GM23338 (cell line): ENCODE results near the gene MTERF2. TPM values are rescaled to one million over a fixed set of nuclear protein-coding genes. Genes with fewer than 3 reads are reported as not detected.
"Not testable (repeated sequence)": the region's sequence is repeated elsewhere in the genome, so short reads cannot be mapped to it uniquely, and the experiment has no call there.

Experiments used
- ATAC-seq: fragments of 200-7000 bp; cut with Tn5 transposase; 3 replicates; pipeline ENCODE4 v1.9.1; 2020
- DNase-seq: peaks from one replicate; pipeline ENCODE4 v3.0.0-alpha.2; 2015; ENCODE audit warnings: low spot score
- H2AFZ ChIP-seq: fragments of 200-600 bp; sonication (generic); 2 replicates; pipeline ENCODE4 v1.8.0; 2016; ENCODE audit warnings: antibody characterized with exemption, mild to moderate bottlenecking, moderate library complexity
- H3F3A ChIP-seq: fragments of 200-600 bp; sonication (generic); replicated peaks from 2 replicates; pipeline ENCODE4 v1.8.0; 2017; ENCODE audit warnings: antibody characterized with exemption, mixed run types, low read depth
- H3K27ac ChIP-seq: fragments of 200-600 bp; sonication (generic); 2 replicates; pipeline ENCODE4 v1.6.1; 2016; ENCODE audit warnings: low read depth
- H3K27me3 ChIP-seq: fragments of 200-600 bp; sonication (generic); 2 replicates; pipeline ENCODE4 v1.8.0; 2016; ENCODE audit warnings: mild to moderate bottlenecking, mixed run types, moderate library complexity; ENCODE audit not compliant: insufficient read depth
- H3K36me3 ChIP-seq: fragments of 200-600 bp; sonication (generic); 2 replicates; pipeline ENCODE4 v1.8.0; 2016; ENCODE audit warnings: mild to moderate bottlenecking; ENCODE audit not compliant: insufficient read depth
- H3K4me1 ChIP-seq: fragments of 200-600 bp; sonication (generic); 2 replicates; pipeline ENCODE4 v1.8.0; 2016; ENCODE audit warnings: mild to moderate bottlenecking, moderate library complexity; ENCODE audit not compliant: insufficient read depth
- H3K4me2 ChIP-seq: fragments of 200-600 bp; sonication (generic); 2 replicates; pipeline ENCODE4 v1.7.1; 2017; ENCODE audit warnings: mixed run types
- H3K4me3 ChIP-seq: fragments of 200-600 bp; sonication (generic); 2 replicates; pipeline ENCODE4 v1.6.1; 2016; ENCODE audit warnings: mixed run types
- H3K79me2 ChIP-seq: fragments of 200-600 bp; sonication (generic); replicated peaks from 2 replicates; pipeline ENCODE4 v1.8.0; 2017; ENCODE audit warnings: mild to moderate bottlenecking; ENCODE audit not compliant: insufficient read depth
- H3K9me2 ChIP-seq: fragments of 200-600 bp; sonication (generic); 2 replicates; pipeline ENCODE4 v1.8.0; 2017; ENCODE audit not compliant: insufficient read depth
- H4K20me1 ChIP-seq: fragments of 200-600 bp; sonication (generic); replicated peaks from 2 replicates; pipeline ENCODE4 v1.8.0; 2017; ENCODE audit warnings: mild to moderate bottlenecking; ENCODE audit not compliant: insufficient read depth
- H3K27ac Mint-ChIP-seq: 2 replicates; pipeline ENCODE4 v1.8.0; 2020; ENCODE audit warnings: inconsistent platforms, mild to moderate bottlenecking, moderate library complexity, mixed read lengths
- H3K27me3 Mint-ChIP-seq: 3 replicates; pipeline ENCODE4 v1.8.0; 2022; ENCODE audit warnings: low read depth, mild to moderate bottlenecking, moderate library complexity, mixed read lengths, inconsistent platforms; ENCODE audit not compliant: insufficient read depth, poor library complexity
- H3K36me3 Mint-ChIP-seq: 3 replicates; pipeline ENCODE4 v1.8.0; 2021; ENCODE audit warnings: low read depth, mild to moderate bottlenecking, inconsistent platforms, moderate library complexity, mixed read lengths
- H3K4me1 Mint-ChIP-seq: 3 replicates; pipeline ENCODE4 v1.8.0; 2020; ENCODE audit warnings: mild to moderate bottlenecking, inconsistent platforms, mixed read lengths
- H3K4me3 Mint-ChIP-seq: 3 replicates; pipeline ENCODE4 v1.8.0; 2021; ENCODE audit warnings: moderate library complexity, mild to moderate bottlenecking, inconsistent platforms, mixed read lengths
- H3K9me3 Mint-ChIP-seq: 3 replicates; pipeline ENCODE4 v1.8.0; 2020; ENCODE audit warnings: moderate library complexity, mild to moderate bottlenecking, inconsistent platforms, mixed read lengths
- ETS1 ChIP-seq: IDR thresholded peaks from 2 replicates; pipeline ENCODE4 v1.6.1; 2016; ENCODE audit warnings: antibody characterized with exemption
- EZH2phosphoT487 ChIP-seq: fragments of 200-600 bp; sonication (generic); IDR thresholded peaks from one replicate; pipeline ENCODE4 v1.8.1; 2018; ENCODE audit warnings: antibody characterized with exemption; ENCODE audit not compliant: unreplicated experiment
- NANOG ChIP-seq: IDR thresholded peaks from 2 replicates; pipeline ENCODE4 v1.6.1; 2016; ENCODE audit warnings: antibody characterized with exemption, borderline replicate concordance
- POLR2AphosphoS5 ChIP-seq: IDR thresholded peaks from 2 replicates; pipeline ENCODE4 v1.6.1; 2016; ENCODE audit warnings: antibody characterized with exemption, low read depth
- REST ChIP-seq: IDR thresholded peaks from one replicate; pipeline ENCODE4 v1.6.1; 2018; ENCODE audit warnings: antibody characterized with exemption; ENCODE audit not compliant: unreplicated experiment
- STAT1 ChIP-seq: IDR thresholded peaks from one replicate; pipeline ENCODE4 v1.6.1; 2016; ENCODE audit warnings: antibody characterized with exemption; ENCODE audit not compliant: unreplicated experiment
- ZNF114 ChIP-seq: fragments of 250-450 bp; sonication (Bioruptor Pico); IDR thresholded peaks from 2 replicates; pipeline ENCODE4 v1.5.0; 2020; ENCODE audit warnings: mild to moderate bottlenecking, moderate library complexity
- ZNF331 ChIP-seq: fragments of 250-450 bp; sonication (Bioruptor Pico); IDR thresholded peaks from 2 replicates; pipeline ENCODE4 v1.5.0; 2020; ENCODE audit warnings: low read depth, mild to moderate bottlenecking, moderate library complexity
- ZNF462 ChIP-seq: fragments of 250-450 bp; sonication (Bioruptor Pico); IDR thresholded peaks from 2 replicates; pipeline ENCODE4 v1.5.0; 2020; ENCODE audit warnings: mild to moderate bottlenecking, moderate library complexity
- polyA plus RNA-seq: library from polyadenylated mRNA; unstranded; fragments of >200 nt; fragmentation: Nextera tagmentation; extraction: Ambion mirVana; gene quantifications from 2 replicates; pipeline ENCODE4 v1.2.1, GENCODE V29; 2016
- total RNA-seq: library from RNA; depleted of rRNA; stranded (reverse); fragments of >200 nt; shearing (Covaris generic); gene quantifications from 2 replicates; pipeline ENCODE4 v1.2.3, GENCODE V29; 2014

MTERF2 gene
- total and polyA plus RNA-seq, 2 experiments from 2014 or later = 9.2 to 11.0 TPM

- not testable (repeated sequence) for H3K9me3 Mint-ChIP-seq, DNase-seq, H3K9me2 ChIP-seq, H3K79me2 ChIP-seq, H3K4me1 Mint-ChIP-seq, H3K4me1 ChIP-seq, H3K27me3 ChIP-seq, H3K27ac ChIP-seq, ATAC-seq, H3K4me2 ChIP-seq, H4K20me1 ChIP-seq, H3K27ac Mint-ChIP-seq, H3K36me3 Mint-ChIP-seq, H3K36me3 ChIP-seq, H3K4me3 Mint-ChIP-seq, H3F3A ChIP-seq, H3K4me3 ChIP-seq, H2AFZ ChIP-seq, H3K27me3 Mint-ChIP-seq
These were observed 39.4 kb upstream of the MTERF2 start for GRCh38 chr12:107026356-107026755.

GRCh38 chr12:107025671-107026070 lies 38.7 kb upstream of the MTERF2 start:
- DNase-seq = peak; percentile 30
- Histone ChIP-seq H3K4me3 (no peak overlapping the region), H3F3A (no peaks in the 10 kb centered on the region), H2AFZ (no peak overlapping the region), H4K20me1 (no peaks in the 10 kb centered on the region), H3K79me2 (0 out of 2 replicates have a peak, but pooled peaks cover 3% of the 10 kb centered on the region), H3K4me2 (no peak overlapping the region), H3K27me3 (no peaks in the 10 kb centered on the region), H3K27ac (no peak overlapping the region), H3K9me2 (no peaks in the 10 kb centered on the region), H3K4me1 (no peaks in the 10 kb centered on the region; the same call in 1 of the 2 replicates), H3K36me3 (peaks cover 4% of the 10 kb centered on the region; the same call in 1 of the 2 replicates)
- TF ChIP-seq ZNF462 (CRISPR knock-in tag) (no peak), EZH2phosphoT487 (no peak), POLR2AphosphoS5 (no peak), ZNF331 (CRISPR knock-in tag) (no peak), REST (no peak), ETS1 (no peak), STAT1 (no peak), NANOG (no peak), ZNF114 (CRISPR knock-in tag) (no peak)
- H3K4me3 Mint-ChIP-seq = no peak overlapping the region
- peaks cover 2% of the 10 kb centered on the region for H3K27me3 Mint-ChIP-seq
- ATAC-seq = no peak
- H3K27ac Mint-ChIP-seq = no peak overlapping the region
- no peaks in the 10 kb centered on the region for H3K36me3 Mint-ChIP-seq
- peaks cover 8% of the 10 kb centered on the region; the same call in 2 of the 3 replicates for H3K4me1 Mint-ChIP-seq
- H3K9me3 Mint-ChIP-seq = no peaks in the 10 kb centered on the region
